Prostate gland (tissue), 1 donor: ENCODE measurements around the gene TLL1.

Source experiments
- POLR2A ChIP-seq: fragments of 450-650 bp; IDR thresholded peaks from one replicate; pipeline ENCODE4 v1.6.1; 2016; ENCODE audit warnings: antibody characterized with exemption, mild to moderate bottlenecking
- POLR2AphosphoS5 ChIP-seq: sonication (generic); formaldehyde crosslinking; IDR thresholded peaks from one replicate; pipeline ENCODE4 v1.6.1; 2017; ENCODE audit warnings: antibody characterized with exemption

DNA sequence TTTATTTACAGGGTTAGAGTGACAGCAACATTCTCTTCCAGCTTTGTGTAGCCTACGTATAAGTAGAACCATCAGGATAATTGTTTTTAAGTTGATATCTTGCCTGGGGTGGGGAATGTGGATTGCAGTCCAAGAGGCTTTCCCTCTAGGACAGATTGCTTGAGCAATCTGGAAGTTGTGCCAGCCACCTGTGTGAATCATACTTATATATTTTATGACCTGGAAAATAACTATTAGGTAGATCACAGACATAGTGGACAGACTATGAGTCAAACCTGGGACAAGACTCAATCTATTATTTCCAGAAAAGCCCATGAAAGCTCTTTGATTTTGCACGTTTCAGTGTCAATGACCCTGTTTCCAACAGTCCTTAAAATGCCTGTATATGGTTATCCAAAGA is 98.9 kb downstream of the TLL1 start:
- TF ChIP-seq POLR2AphosphoS5 (no peak), POLR2A (no peak)
